ENCODE data around the gene APBB1.

- no peak for TF ChIP-seq CHD1 (IDR thresholded peaks at IDR 0.05; ENCODE audit: low read depth, low read length)
- no peak for TF ChIP-seq CTCF (conservative IDR thresholded peaks at IDR 0.05; ENCODE audit: low read depth, low read length)
Measured at GRCh38 chr11:6427516-6427915, 8.6 kb upstream of the APBB1 start.
